ENCODE measurements around the gene KRT77.

KRT77 gene

GRCh38 chr12:52675301-52675701 is 28.0 kb downstream of the KRT77 start:
- TF ChIP-seq, protein P1, sequence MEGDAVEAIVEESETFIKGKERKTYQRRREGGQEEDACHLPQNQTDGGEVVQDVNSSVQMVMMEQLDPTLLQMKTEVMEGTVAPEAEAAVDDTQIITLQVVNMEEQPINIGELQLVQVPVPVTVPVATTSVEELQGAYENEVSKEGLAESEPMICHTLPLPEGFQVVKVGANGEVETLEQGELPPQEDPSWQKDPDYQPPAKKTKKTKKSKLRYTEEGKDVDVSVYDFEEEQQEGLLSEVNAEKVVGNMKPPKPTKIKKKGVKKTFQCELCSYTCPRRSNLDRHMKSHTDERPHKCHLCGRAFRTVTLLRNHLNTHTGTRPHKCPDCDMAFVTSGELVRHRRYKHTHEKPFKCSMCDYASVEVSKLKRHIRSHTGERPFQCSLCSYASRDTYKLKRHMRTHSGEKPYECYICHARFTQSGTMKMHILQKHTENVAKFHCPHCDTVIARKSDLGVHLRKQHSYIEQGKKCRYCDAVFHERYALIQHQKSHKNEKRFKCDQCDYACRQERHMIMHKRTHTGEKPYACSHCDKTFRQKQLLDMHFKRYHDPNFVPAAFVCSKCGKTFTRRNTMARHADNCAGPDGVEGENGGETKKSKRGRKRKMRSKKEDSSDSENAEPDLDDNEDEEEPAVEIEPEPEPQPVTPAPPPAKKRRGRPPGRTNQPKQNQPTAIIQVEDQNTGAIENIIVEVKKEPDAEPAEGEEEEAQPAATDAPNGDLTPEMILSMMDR (IDR thresholded peaks at IDR 0.05; ENCODE audit: low read depth, low read length) = no peak
- no peaks in the 10 kb centered on the region for H3K9me3 ChIP-seq
- no peak for DNase-seq
- no peaks in the 10 kb centered on the region for H3K4me1 ChIP-seq
- H3K4me3 ChIP-seq (ENCODE audit: low read depth, low read length) = no peak overlapping the region
- peaks cover 17% of the 10 kb centered on the region for H3K27me3 ChIP-seq
- no peaks in the 10 kb centered on the region for H3K36me3 ChIP-seq

GRCh38 chr12:52674433-52674775 is 28.9 kb downstream of the KRT77 start:
- H3K27me3 ChIP-seq = peaks cover 17% of the 10 kb centered on the region
- H3K4me3 ChIP-seq (ENCODE audit: low read depth, low read length) = no peak overlapping the region
- TF ChIP-seq, protein P1 (IDR thresholded peaks at IDR 0.05; ENCODE audit: low read depth, low read length) = no peak
- no peaks in the 10 kb centered on the region for H3K9me3 ChIP-seq
- DNase-seq = no peak
- no peaks in the 10 kb centered on the region for H3K36me3 ChIP-seq
- H3K4me1 ChIP-seq = no peaks in the 10 kb centered on the region

DNA sequence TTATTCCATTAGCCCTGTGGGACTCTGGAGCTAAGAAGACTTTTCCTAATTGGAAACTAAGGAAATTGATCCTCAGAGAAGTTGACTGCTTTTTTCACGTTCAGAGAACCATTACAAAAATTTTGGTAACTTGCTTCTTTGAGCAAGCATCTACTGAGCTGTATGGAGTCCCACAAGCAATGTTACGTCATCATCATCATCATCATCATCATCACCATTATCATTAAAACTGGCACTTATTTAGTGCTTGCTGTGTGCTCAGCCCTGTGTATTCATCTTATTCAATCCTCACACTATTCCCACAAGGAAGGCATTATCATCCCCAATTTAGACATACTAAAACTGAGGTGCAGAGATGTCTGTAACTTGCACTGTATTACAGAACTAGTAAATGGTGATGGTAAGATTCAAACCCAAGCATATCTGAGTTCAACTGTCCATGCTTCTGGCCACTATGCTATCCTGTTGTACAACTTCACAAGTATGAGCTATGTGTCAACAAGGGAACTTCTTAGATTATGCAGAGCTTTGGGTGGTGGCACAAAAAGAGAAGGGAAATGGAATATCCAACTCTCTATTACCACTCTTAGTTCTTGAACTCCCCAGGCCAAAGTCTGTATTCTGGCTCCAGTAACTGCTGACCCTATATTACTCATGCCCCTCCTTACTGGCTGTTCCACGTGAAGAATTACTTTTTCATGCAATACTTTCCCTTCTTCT is 29.5 kb downstream of the KRT77 start:
- DNase-seq = no peak
- Histone ChIP-seq H3K27me3 (peaks cover 17% of the 10 kb centered on the region), H3K4me3 (ENCODE audit: low read depth, low read length) (no peak overlapping the region), H3K9me3 (no peaks in the 10 kb centered on the region), H3K36me3 (no peaks in the 10 kb centered on the region), H3K4me1 (no peaks in the 10 kb centered on the region)
- TF ChIP-seq, protein P1 (IDR thresholded peaks at IDR 0.05; ENCODE audit: low read depth, low read length) = no peak

GRCh38 chr12:52673217-52673616 is 30.1 kb downstream of the KRT77 start:
- Histone ChIP-seq H3K36me3 (no peaks in the 10 kb centered on the region), H3K4me3 (ENCODE audit: low read depth, low read length) (no peak overlapping the region), H3K9me3 (no peaks in the 10 kb centered on the region), H3K27me3 (peaks cover 17% of the 10 kb centered on the region), H3K4me1 (no peaks in the 10 kb centered on the region)
- DNase-seq = no peak
- TF ChIP-seq, protein P1 (IDR thresholded peaks at IDR 0.05; ENCODE audit: low read depth, low read length) = no peak

DNA sequence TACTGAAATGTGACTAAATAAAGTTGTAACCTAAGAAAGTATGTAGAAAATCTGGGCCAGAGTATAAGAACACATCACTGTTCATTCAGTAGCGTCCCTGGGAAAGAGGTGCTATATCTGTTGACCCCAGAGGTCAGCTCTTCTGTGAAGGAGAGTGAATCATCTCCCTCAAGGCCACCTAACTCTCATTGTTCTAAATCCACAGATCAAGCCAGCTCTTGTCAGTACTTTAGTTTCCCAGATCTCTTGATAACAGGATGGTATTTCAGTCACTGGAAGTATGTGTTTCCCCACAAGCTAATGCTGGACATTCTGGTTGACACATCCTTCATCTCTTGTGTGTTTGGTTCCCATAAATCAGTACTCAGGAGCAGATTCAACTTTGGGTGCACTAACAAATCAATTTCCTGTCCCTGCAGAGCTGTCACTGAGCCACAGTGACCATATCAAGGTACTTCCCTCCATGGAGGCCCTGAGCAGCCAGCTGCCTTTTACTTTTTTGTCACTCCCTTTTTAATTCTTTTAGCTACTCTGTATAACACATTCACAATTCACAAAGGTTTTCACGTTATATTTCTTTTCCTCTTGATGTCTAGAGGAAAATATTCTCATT is 30.9 kb downstream of the KRT77 start:
- H3K9me3 ChIP-seq = no peaks in the 10 kb centered on the region
- no peaks in the 10 kb centered on the region for H3K36me3 ChIP-seq
- DNase-seq = no peak
- TF ChIP-seq, protein P1 (IDR thresholded peaks at IDR 0.05; ENCODE audit: low read depth, low read length) = no peak
- H3K27me3 ChIP-seq = peaks cover 22% of the 10 kb centered on the region
- H3K4me1 ChIP-seq = no peaks in the 10 kb centered on the region
- H3K4me3 ChIP-seq (ENCODE audit: low read depth, low read length) = no peak overlapping the region

GRCh38 chr12:52670961-52671360 is 32.4 kb downstream of the KRT77 start:
- no peak for DNase-seq

More at GRCh38 chr12:52670961-52671360, 32.4 kb downstream of the KRT77 start:
- Histone ChIP-seq H3K36me3 (no peaks in the 10 kb centered on the region), H3K9me3 (no peaks in the 10 kb centered on the region), H3K27me3 (peaks cover 19% of the 10 kb centered on the region), H3K4me3 (ENCODE audit: low read depth, low read length) (no peak overlapping the region), H3K4me1 (no peaks in the 10 kb centered on the region)
- TF ChIP-seq, protein P1 (IDR thresholded peaks at IDR 0.05; ENCODE audit: low read depth, low read length) = no peak

Data from BE2C (cell line).